GM12892 (cell line): ENCODE data around the gene PTER.

ENCODE experiments used
- POLR2A ChIP-seq: IDR thresholded peaks from 2 replicates; pipeline ENCODE4 v1.6.1; 2011; ENCODE audit warnings: low read depth, low read length, control low read depth
- TAF1 ChIP-seq: IDR thresholded peaks from 2 replicates; pipeline ENCODE4 v1.6.1; 2011; ENCODE audit warnings: low read depth, mild to moderate bottlenecking, control low read depth, low read length, borderline replicate concordance

- TF ChIP-seq POLR2A: no peak
- TF ChIP-seq TAF1: no peak
Observed at GRCh38 chr10:16470747-16471146, 33.9 kb downstream of the PTER start.
